HepG2 (cell line): Measurements from ENCODE around the gene CDK2AP2. TPM values are rescaled to one million over a fixed set of nuclear protein-coding genes. Genes with fewer than 3 reads are reported as not detected.
A peak's percentile ranks its signal among the peaks of the same experiment; 100 is the strongest.

Experiments
- AGO1 ChIP-seq: fragments of 200-400 bp; formaldehyde crosslinking; IDR thresholded peaks from 2 replicates; pipeline ENCODE4 v1.6.1; 2017; ENCODE audit warnings: mild to moderate bottlenecking, low read depth, low read length, moderate library complexity; ENCODE audit not compliant: poor library complexity, severe bottlenecking
- ATF3 ChIP-seq: sonication (generic); formaldehyde crosslinking; IDR thresholded peaks from 2 replicates; pipeline ENCODE4 v1.4.0; 2020; ENCODE audit warnings: missing genetic modification reagents
- BATF2 ChIP-seq: sonication (generic); formaldehyde crosslinking; IDR thresholded peaks from 2 replicates; pipeline ENCODE4 v1.8.0; 2022; ENCODE audit warnings: mild to moderate bottlenecking, missing genetic modification reagents, moderate library complexity
- CEBPZ ChIP-seq: IDR thresholded peaks from 2 replicates; pipeline ENCODE4 v1.6.1; 2012; ENCODE audit warnings: low read length, improper control_type of control experiment
- DMTF1 ChIP-seq: sonication (generic); formaldehyde crosslinking; IDR thresholded peaks from 2 replicates; pipeline ENCODE4 v1.4.0; 2020; ENCODE audit warnings: mild to moderate bottlenecking, missing genetic modification reagents
- ETV6 ChIP-seq: sonication (generic); formaldehyde crosslinking; conservative IDR thresholded peaks from 2 replicates; pipeline ENCODE4 v1.4.0; 2020; ENCODE audit warnings: missing genetic modification reagents
- FOXA3 ChIP-seq: IDR thresholded peaks from 2 replicates; pipeline ENCODE4 v1.6.1; 2016; ENCODE audit warnings: missing genetic modification reagents, missing compliant biosample characterization
- FOXJ3 ChIP-seq: sonication (generic); formaldehyde crosslinking; IDR thresholded peaks from 2 replicates; pipeline ENCODE4 v1.4.0; 2020; ENCODE audit warnings: missing genetic modification reagents, mild to moderate bottlenecking, borderline replicate concordance
- GABPB1 ChIP-seq: IDR thresholded peaks from 2 replicates; pipeline ENCODE4 v1.6.1; 2016; ENCODE audit warnings: mild to moderate bottlenecking, missing genetic modification reagents, moderate library complexity, missing compliant biosample characterization
- GATAD1 ChIP-seq: IDR thresholded peaks from 2 replicates; pipeline ENCODE4 v1.6.1; 2016; ENCODE audit warnings: missing genetic modification reagents, missing compliant biosample characterization
- HMG20B ChIP-seq: conservative IDR thresholded peaks from 2 replicates; pipeline ENCODE4 v1.6.1; 2016; ENCODE audit warnings: missing genetic modification reagents, missing compliant biosample characterization
- JDP2 ChIP-seq: sonication (generic); formaldehyde crosslinking; IDR thresholded peaks from 2 replicates; pipeline ENCODE4 v1.8.1; 2022; ENCODE audit warnings: missing genetic modification reagents, borderline replicate concordance
- KLF9 ChIP-seq: IDR thresholded peaks from 2 replicates; pipeline ENCODE4 v1.6.1; 2016; ENCODE audit warnings: low read depth
- PCBP1 ChIP-seq: fragments of 200-400 bp; formaldehyde crosslinking; IDR thresholded peaks from 2 replicates; pipeline ENCODE4 v1.6.1; 2017; ENCODE audit warnings: mild to moderate bottlenecking, low read depth, low read length, borderline replicate concordance
- RARA ChIP-seq: IDR thresholded peaks from 2 replicates; pipeline ENCODE4 v1.6.1; 2016; ENCODE audit warnings: missing genetic modification reagents, missing compliant biosample characterization
- SALL1 ChIP-seq: sonication (generic); formaldehyde crosslinking; IDR thresholded peaks from 2 replicates; pipeline ENCODE4 v1.8.0; 2022; ENCODE audit warnings: mild to moderate bottlenecking, missing genetic modification reagents
- SP2 ChIP-seq: sonication (generic); formaldehyde crosslinking; IDR thresholded peaks from 2 replicates; pipeline ENCODE4 v1.5.1; 2020; ENCODE audit warnings: mild to moderate bottlenecking, missing genetic modification reagents
- ZFP1 ChIP-seq: IDR thresholded peaks from 2 replicates; pipeline ENCODE4 v1.6.1; 2016
- ZNF354B ChIP-seq: sonication (generic); formaldehyde crosslinking; IDR thresholded peaks from 2 replicates; pipeline ENCODE4 v1.8.0; 2022; ENCODE audit warnings: mild to moderate bottlenecking, missing genetic modification reagents
- ZNF468 ChIP-seq: sonication (generic); formaldehyde crosslinking; IDR thresholded peaks from 2 replicates; pipeline ENCODE4 v1.8.0; 2022; ENCODE audit warnings: mild to moderate bottlenecking, moderate library complexity, missing genetic modification reagents
- ZNF513 ChIP-seq: sonication (generic); formaldehyde crosslinking; conservative IDR thresholded peaks from 2 replicates; pipeline ENCODE4 v1.5.0; 2020; ENCODE audit warnings: missing genetic modification reagents
- ZNF703 ChIP-seq: sonication (generic); formaldehyde crosslinking; IDR thresholded peaks from 2 replicates; pipeline ENCODE4 v1.5.1; 2020; ENCODE audit warnings: missing genetic modification reagents, mild to moderate bottlenecking, moderate library complexity, borderline replicate concordance
- ZSCAN20 ChIP-seq: sonication (generic); formaldehyde crosslinking; IDR thresholded peaks from 2 replicates; pipeline ENCODE4 v1.4.0; 2020; ENCODE audit warnings: missing genetic modification reagents, mild to moderate bottlenecking, borderline replicate concordance
- polyA plus RNA-seq, 8 experiments: library from polyadenylated mRNA; depleted of rRNA in 3 of 8; stranded (reverse) in 7 of 8; unstranded in 1 of 8; fragments of >200 nt; fragmentation: Illumina TruSeq in 4 of 8; extraction: Trizol in 4 of 8; gene quantifications; 2 replicates each; pipeline versions ENCODE4 v1.2.1 to v1.2.3, GENCODE V29; 2011 to 2016; ENCODE audit warnings: low read depth in 4 of 8, missing spikeins in 1 of 8, mixed read lengths in 1 of 8; ENCODE audit not compliant: insufficient read depth in 1 of 8
- total RNA-seq, 5 experiments: library from RNA; depleted of rRNA; stranded (reverse); fragments of >200 nt; fragmentation: Illumina TruSeq; extraction: Trizol; gene quantifications; 2 replicates each; pipeline ENCODE4 v1.2.3, GENCODE V29; 2016; ENCODE audit warnings: low read depth in 1 of 5

Gene CDK2AP2
- total and polyA plus RNA-seq, 2 of the 13 experiments (the other 11 are each of a cell fraction or from before 2014, with no cell fraction given): 15.0 to 23.2 TPM

- peak; percentile 71; the same call in 1 of the 2 replicates for TF ChIP-seq SALL1 (CRISPR knock-in tag)
- TF ChIP-seq HMG20B (CRISPR knock-in tag): no peak
- TF ChIP-seq GATAD1 (CRISPR knock-in tag): peak; percentile 84
- no peak for TF ChIP-seq DMTF1
- TF ChIP-seq PCBP1: no peak
- peak; percentile 74; the same call in 1 of the 2 replicates for TF ChIP-seq KLF9
- TF ChIP-seq CEBPZ: no peak
- no peak for TF ChIP-seq FOXA3 (CRISPR knock-in tag)
- TF ChIP-seq ATF3: no peak
- TF ChIP-seq ETV6: no peak
- TF ChIP-seq ZSCAN20: no peak; the same call in 1 of the 2 replicates
- peak; percentile 71 for TF ChIP-seq SP2 (CRISPR knock-in tag)
- TF ChIP-seq BATF2: 0 out of 2 replicates have a peak, but pooled peaks have one; percentile 24
- TF ChIP-seq ZNF354B: no peak
- TF ChIP-seq ZNF513 (CRISPR knock-in tag): no peak
- no peak for TF ChIP-seq ZNF468 (CRISPR knock-in tag)
- TF ChIP-seq JDP2 (CRISPR knock-in tag): no peak
- peak; percentile 81 for TF ChIP-seq GABPB1 (CRISPR knock-in tag)
- peak; percentile 29; the same call in 1 of the 2 replicates for TF ChIP-seq RARA (CRISPR knock-in tag)
- no peak for TF ChIP-seq ZFP1 (CRISPR knock-in tag)
- no peak for TF ChIP-seq ZNF703 (CRISPR knock-in tag)
- TF ChIP-seq AGO1: peak; percentile 15
- TF ChIP-seq FOXJ3 (CRISPR knock-in tag): no peak
Observed at GRCh38 chr11:67468759-67469507, 39.0 kb downstream of the CDK2AP2 start, which contains the start of gene TMEM134 (continued).
